Mononuclear cell (primary cell): ENCODE results near the gene ACTG1. TPM values are rescaled to one million over a fixed set of nuclear protein-coding genes. Genes with fewer than 3 reads are reported as not detected.
"Not testable (repeated sequence)": the region's sequence is repeated elsewhere in the genome, so short reads cannot be mapped to it uniquely, and the experiment has no call there.

Experiments used
- H3K27me3 ChIP-seq: 2 replicates; pipeline ENCODE4 v1.6.0; 2011; ENCODE audit warnings: low read length, control low read depth; ENCODE audit not compliant: insufficient read depth
- H3K4me1 ChIP-seq: 2 replicates; pipeline ENCODE4 v1.5.1; 2011; ENCODE audit warnings: mild to moderate bottlenecking, low read length, control low read depth; ENCODE audit not compliant: insufficient read depth
- H3K4me3 ChIP-seq: 2 replicates; pipeline ENCODE4 v1.5.1; 2011; ENCODE audit warnings: mild to moderate bottlenecking, low read length, moderate library complexity
- H3K9me3 ChIP-seq: 2 replicates; pipeline ENCODE4 v1.5.1; 2011; ENCODE audit warnings: low read depth, mild to moderate bottlenecking, control low read depth, low read length
- total RNA-seq: library from RNA; depleted of rRNA; stranded (reverse); fragments of >200 nt; gene quantifications from one replicate; pipeline ENCODE4 v1.2.3, GENCODE V29; 2012

ACTG1 gene
- total RNA-seq, 1 donor = 2,327 TPM

- Histone ChIP-seq H3K27me3 (peaks cover 12% of the 10 kb centered on the region), H3K9me3 (no peaks in the 10 kb centered on the region), H3K4me1 (peaks cover 9% of the 10 kb centered on the region), H3K4me3 (no peak overlapping the region)
These were observed 26.3 kb upstream of the ACTG1 start for GRCh38 chr17:81538651-81539570.

GRCh38 chr17:81537856-81538555 is 25.4 kb upstream of the ACTG1 start:
- no peak overlapping the region for H3K4me3 ChIP-seq
- peaks cover 12% of the 10 kb centered on the region for H3K27me3 ChIP-seq

GRCh38 chr17:81537343-81537855 is 24.8 kb upstream of the ACTG1 start:
- peaks cover 10% of the 10 kb centered on the region for H3K4me1 ChIP-seq
- no peaks in the 10 kb centered on the region for H3K9me3 ChIP-seq
- H3K4me3 ChIP-seq = no peak overlapping the region
- peaks cover 12% of the 10 kb centered on the region for H3K27me3 ChIP-seq

More at GRCh38 chr17:81537856-81538555, 25.4 kb upstream of the ACTG1 start:
- Histone ChIP-seq H3K9me3 (no peaks in the 10 kb centered on the region), H3K4me1 (peaks cover 10% of the 10 kb centered on the region)

- H3K27me3 ChIP-seq = peaks cover 12% of the 10 kb centered on the region
- H3K4me3 ChIP-seq = no peak overlapping the region
- H3K4me1 ChIP-seq = peaks cover 10% of the 10 kb centered on the region
- H3K9me3 ChIP-seq = no peaks in the 10 kb centered on the region
These were observed 24.0 kb upstream of the ACTG1 start for GRCh38 chr17:81536299-81537290.

GRCh38 chr17:81535480-81536298 is 23.1 kb upstream of the ACTG1 start:
- Histone ChIP-seq H3K4me3 (no peak overlapping the region), H3K4me1 (peaks cover 10% of the 10 kb centered on the region), H3K9me3 (no peaks in the 10 kb centered on the region), H3K27me3 (peaks cover 12% of the 10 kb centered on the region)

- Histone ChIP-seq H3K9me3 (no peaks in the 10 kb centered on the region), H3K27me3 (peaks cover 12% of the 10 kb centered on the region), H3K4me3 (no peak overlapping the region)
These were observed 22.4 kb upstream of the ACTG1 start for GRCh38 chr17:81535007-81535328.

GRCh38 chr17:81534157-81535006 is 21.8 kb upstream of the ACTG1 start:
- Histone ChIP-seq H3K4me1 (peaks cover 10% of the 10 kb centered on the region), H3K4me3 (no peak overlapping the region), H3K9me3 (no peaks in the 10 kb centered on the region), H3K27me3 (peaks cover 12% of the 10 kb centered on the region)

More at GRCh38 chr17:81535007-81535328, 22.4 kb upstream of the ACTG1 start:
- H3K4me1 ChIP-seq = peaks cover 10% of the 10 kb centered on the region

- H3K27me3 ChIP-seq = peaks cover 12% of the 10 kb centered on the region
- no peak overlapping the region for H3K4me3 ChIP-seq
- no peaks in the 10 kb centered on the region for H3K9me3 ChIP-seq
These were observed 20.9 kb upstream of the ACTG1 start for GRCh38 chr17:81533339-81534141.

GRCh38 chr17:81532490-81533287 is 20.1 kb upstream of the ACTG1 start:
- Histone ChIP-seq H3K4me1 (peaks cover 9% of the 10 kb centered on the region), H3K9me3 (no peaks in the 10 kb centered on the region), H3K4me3 (no peak overlapping the region), H3K27me3 (peaks cover 11% of the 10 kb centered on the region)

More at GRCh38 chr17:81533339-81534141, 20.9 kb upstream of the ACTG1 start:
- peaks cover 10% of the 10 kb centered on the region for H3K4me1 ChIP-seq

- H3K4me1 ChIP-seq, H3K4me3 ChIP-seq, H3K9me3 ChIP-seq, H3K27me3 ChIP-seq: not testable (repeated sequence)
These were observed 19.4 kb upstream of the ACTG1 start for GRCh38 chr17:81531998-81532404.

- H3K27me3 ChIP-seq = not testable (repeated sequence)
These were observed 18.4 kb upstream of the ACTG1 start for GRCh38 chr17:81531013-81531412.

GRCh38 chr17:81529437-81529803 is 16.8 kb upstream of the ACTG1 start:
- Histone ChIP-seq H3K4me3 (no peak overlapping the region), H3K27me3 (no peaks in the 10 kb centered on the region), H3K9me3 (no peaks in the 10 kb centered on the region), H3K4me1 (peaks cover 4% of the 10 kb centered on the region)

More at GRCh38 chr17:81531013-81531412, 18.4 kb upstream of the ACTG1 start:
- H3K4me1 ChIP-seq, H3K4me3 ChIP-seq, H3K9me3 ChIP-seq: not testable (repeated sequence)
